OCI-LY1 (cell line): ENCODE measurements around the gene TPD52L1.

Experiments
- H2AFZ ChIP-seq: fragments of 200-600 bp; sonication (generic), shearing (Covaris generic); 2 replicates; pipeline ENCODE4 v1.6.0; 2014; ENCODE audit warnings: antibody characterized with exemption, mild to moderate bottlenecking, low read length
- H3F3A ChIP-seq: fragments of 200-600 bp; sonication (generic), shearing (Covaris generic); 2 replicates; pipeline ENCODE4 v1.6.0; 2014; ENCODE audit warnings: mild to moderate bottlenecking, antibody characterized with exemption, low read length, moderate library complexity; ENCODE audit not compliant: insufficient read depth
- H3K27ac ChIP-seq: fragments of 200-600 bp; sonication (generic); 2 replicates; pipeline ENCODE4 v1.5.1; 2014; ENCODE audit warnings: low read length, mixed run types, mild to moderate bottlenecking, low read depth; ENCODE audit not compliant: poor library complexity, severe bottlenecking
- H3K27me3 ChIP-seq: fragments of 200-600 bp; sonication (generic); 2 replicates; pipeline ENCODE4 v1.6.0; 2014; ENCODE audit warnings: antibody characterized with exemption, mild to moderate bottlenecking, low read length, moderate library complexity; ENCODE audit not compliant: insufficient read depth
- H3K36me3 ChIP-seq: fragments of 200-600 bp; sonication (generic); 2 replicates; pipeline ENCODE4 v1.6.1; 2014; ENCODE audit warnings: mild to moderate bottlenecking, antibody characterized with exemption, low read length, moderate library complexity, mixed read lengths; ENCODE audit not compliant: insufficient read depth
- H3K4me1 ChIP-seq: fragments of 200-600 bp; sonication (generic); 2 replicates; pipeline ENCODE4 v1.5.1; 2014; ENCODE audit warnings: mild to moderate bottlenecking, low read length, moderate library complexity; ENCODE audit not compliant: insufficient read depth, severe bottlenecking
- H3K4me2 ChIP-seq: fragments of 200-600 bp; sonication (generic), shearing (Covaris generic); 2 replicates; pipeline ENCODE4 v1.6.1; 2014; ENCODE audit warnings: low read length
- H3K4me3 ChIP-seq: fragments of 200-600 bp; sonication (generic); 2 replicates; pipeline ENCODE4 v1.5.1; 2014; ENCODE audit warnings: low read length, low read depth, mild to moderate bottlenecking, mixed read lengths; ENCODE audit not compliant: poor library complexity, severe bottlenecking
- H3K79me2 ChIP-seq: fragments of 200-600 bp; shearing (Covaris generic); 2 replicates; pipeline ENCODE4 v1.6.1; 2016; ENCODE audit warnings: mixed run types, low read length, mixed read lengths; ENCODE audit not compliant: insufficient read depth
- H3K9ac ChIP-seq: fragments of 200-600 bp; sonication (generic), shearing (Covaris generic); 2 replicates; pipeline ENCODE4 v1.6.1; 2014; ENCODE audit warnings: mild to moderate bottlenecking, low read length, mixed read lengths
- H3K9me2 ChIP-seq: fragments of 200-600 bp; sonication (generic), shearing (Covaris generic); 2 replicates; pipeline ENCODE4 v1.6.1; 2014; ENCODE audit warnings: low read depth, mild to moderate bottlenecking, low read length, mixed read lengths
- H3K9me3 ChIP-seq: fragments of 200-600 bp; shearing (Covaris generic); 2 replicates; pipeline ENCODE4 v1.6.1; 2014; ENCODE audit warnings: low read length, mixed read lengths
- H4K20me1 ChIP-seq: fragments of 200-600 bp; sonication (generic), shearing (Covaris generic); 2 replicates; pipeline ENCODE4 v1.6.0; 2016; ENCODE audit warnings: mild to moderate bottlenecking, low read length; ENCODE audit not compliant: insufficient read depth
- CTCF ChIP-seq: fragments of 200-600 bp; sonication (generic), shearing (Covaris generic); IDR thresholded peaks from 2 replicates; pipeline ENCODE4 v1.5.1; 2017; ENCODE audit warnings: mild to moderate bottlenecking, antibody characterized with exemption, low read length, moderate library complexity, mixed read lengths
- EZH2 ChIP-seq: fragments of 200-600 bp; sonication (generic), shearing (Covaris generic); IDR thresholded peaks from 2 replicates; pipeline ENCODE4 v1.8.0; 2017; ENCODE audit warnings: borderline replicate concordance, mixed run types, mild to moderate bottlenecking, antibody characterized with exemption, low read length, moderate library complexity, mixed read lengths

Gene TPD52L1

GRCh38 chr6:125129354-125129753, 24.2 kb upstream of the TPD52L1 start:
- Histone ChIP-seq H3K27me3 (no peaks in the 10 kb centered on the region), H3K9ac (no peak overlapping the region), H3K9me2 (no peaks in the 10 kb centered on the region), H3K4me2 (no peak overlapping the region), H2AFZ (no peak overlapping the region), H3K27ac (no peak overlapping the region), H3K4me1 (no peaks in the 10 kb centered on the region), H3K4me3 (no peak overlapping the region), H3K9me3 (no peaks in the 10 kb centered on the region), H3F3A (no peaks in the 10 kb centered on the region), H3K79me2 (no peaks in the 10 kb centered on the region), H3K36me3 (no peaks in the 10 kb centered on the region), H4K20me1 (no peaks in the 10 kb centered on the region)
- TF ChIP-seq CTCF, result no peak
- no peak for TF ChIP-seq EZH2

GRCh38 chr6:125132058-125132457, 21.5 kb upstream of the TPD52L1 start:
- no peak overlapping the region for H3K4me3 ChIP-seq

GRCh38 chr6:125136378-125136777, 17.2 kb upstream of the TPD52L1 start:
- Histone ChIP-seq H3K9ac (no peak overlapping the region), H3K4me1 (no peaks in the 10 kb centered on the region), H3K79me2 (no peaks in the 10 kb centered on the region), H3K4me3 (no peak overlapping the region), H4K20me1 (no peaks in the 10 kb centered on the region), H3K9me2 (no peaks in the 10 kb centered on the region), H3F3A (no peaks in the 10 kb centered on the region), H3K9me3 (no peaks in the 10 kb centered on the region), H3K36me3 (no peaks in the 10 kb centered on the region), H2AFZ (no peak overlapping the region), H3K27me3 (no peaks in the 10 kb centered on the region), H3K27ac (no peak overlapping the region), H3K4me2 (no peak overlapping the region)
- TF ChIP-seq EZH2 (no peak), CTCF (no peak)

More at GRCh38 chr6:125132058-125132457, 21.5 kb upstream of the TPD52L1 start:
- H3K4me2 ChIP-seq, result no peak overlapping the region
- H3K9ac ChIP-seq, result no peak overlapping the region
- H3K27me3 ChIP-seq, result no peaks in the 10 kb centered on the region
- H2AFZ ChIP-seq, result no peak overlapping the region
- no peaks in the 10 kb centered on the region for H3K9me2 ChIP-seq
- H3K36me3 ChIP-seq, result no peaks in the 10 kb centered on the region
- H4K20me1 ChIP-seq, result no peaks in the 10 kb centered on the region
- no peaks in the 10 kb centered on the region for H3K79me2 ChIP-seq
- H3F3A ChIP-seq, result no peaks in the 10 kb centered on the region
- no peak for TF ChIP-seq CTCF
- TF ChIP-seq EZH2, result no peak
- H3K27ac ChIP-seq, result no peak overlapping the region
- H3K9me3 ChIP-seq, result no peaks in the 10 kb centered on the region
- no peaks in the 10 kb centered on the region for H3K4me1 ChIP-seq
